Prostate gland (tissue), 2 donors: Measurements from ENCODE around the gene FXYD2.

ENCODE experiments used
- CTCF ChIP-seq, 4 experiments: fragments of 200-600 bp in 2 of 4; fragments of 450-650 bp in 2 of 4; sonication (generic) in 2 of 4; IDR thresholded peaks; 1 replicate in 3 of 4; 2 replicates in 1 of 4; pipeline ENCODE4 v1.5.1; 2016 to 2019; ENCODE audit warnings: antibody characterized with exemption in 4 of 4, mild to moderate bottlenecking in 2 of 4, moderate library complexity in 2 of 4
- POLR2A ChIP-seq: fragments of 450-650 bp; IDR thresholded peaks from one replicate; pipeline ENCODE4 v1.6.1; 2016; ENCODE audit warnings: antibody characterized with exemption, mild to moderate bottlenecking
- POLR2AphosphoS5 ChIP-seq: sonication (generic); formaldehyde crosslinking; IDR thresholded peaks from one replicate; pipeline ENCODE4 v1.6.1; 2017; ENCODE audit warnings: antibody characterized with exemption

GRCh38 chr11:117857734-117858414 is 33.3 kb upstream of the FXYD2 start:
- TF ChIP-seq POLR2A (no peak), CTCF (IDR thresholded peaks at IDR 0.05) (no peak), POLR2AphosphoS5 (no peak)
